Esophagus muscularis mucosa (tissue), 3 donors: Measurements from ENCODE around the gene TAGLN2.

Source experiments
- POLR2A ChIP-seq: fragments of 450-650 bp; IDR thresholded peaks from one replicate; pipeline ENCODE4 v1.6.1; 2017; ENCODE audit warnings: antibody characterized with exemption, moderate library complexity, mild to moderate bottlenecking, low read depth
- TF ChIP-seq, protein P1 (sequence below), 3 experiments: fragments of 200-600 bp in 2 of 3; fragments of 450-650 bp in 1 of 3; sonication (generic) in 2 of 3; IDR thresholded peaks; one replicate each; pipeline ENCODE4 v1.5.1; 2017 to 2019; ENCODE audit warnings: antibody characterized with exemption in 3 of 3, mild to moderate bottlenecking in 2 of 3, moderate library complexity in 1 of 3

DNA sequence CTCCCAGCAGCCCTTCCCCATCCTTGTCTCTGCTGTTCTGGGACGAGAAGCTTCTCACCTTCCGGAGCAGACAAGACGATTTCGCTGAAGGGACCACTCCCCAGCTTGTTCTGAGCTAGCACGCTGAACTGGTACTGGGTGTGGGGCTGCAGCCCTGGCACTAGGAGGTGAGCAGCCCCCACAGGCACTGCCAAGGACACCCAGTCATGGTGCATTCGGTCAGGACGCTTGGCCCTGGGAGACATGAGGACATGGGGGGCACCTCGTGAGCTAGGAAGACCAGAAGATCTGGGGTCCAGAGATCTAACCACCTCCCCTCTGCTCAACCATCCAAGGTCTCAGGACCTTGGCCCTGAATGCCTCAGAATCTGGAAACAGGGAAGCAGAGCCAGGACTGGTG lies 5.3 kb upstream of the TAGLN2 start:
- TF ChIP-seq, protein P1, sequence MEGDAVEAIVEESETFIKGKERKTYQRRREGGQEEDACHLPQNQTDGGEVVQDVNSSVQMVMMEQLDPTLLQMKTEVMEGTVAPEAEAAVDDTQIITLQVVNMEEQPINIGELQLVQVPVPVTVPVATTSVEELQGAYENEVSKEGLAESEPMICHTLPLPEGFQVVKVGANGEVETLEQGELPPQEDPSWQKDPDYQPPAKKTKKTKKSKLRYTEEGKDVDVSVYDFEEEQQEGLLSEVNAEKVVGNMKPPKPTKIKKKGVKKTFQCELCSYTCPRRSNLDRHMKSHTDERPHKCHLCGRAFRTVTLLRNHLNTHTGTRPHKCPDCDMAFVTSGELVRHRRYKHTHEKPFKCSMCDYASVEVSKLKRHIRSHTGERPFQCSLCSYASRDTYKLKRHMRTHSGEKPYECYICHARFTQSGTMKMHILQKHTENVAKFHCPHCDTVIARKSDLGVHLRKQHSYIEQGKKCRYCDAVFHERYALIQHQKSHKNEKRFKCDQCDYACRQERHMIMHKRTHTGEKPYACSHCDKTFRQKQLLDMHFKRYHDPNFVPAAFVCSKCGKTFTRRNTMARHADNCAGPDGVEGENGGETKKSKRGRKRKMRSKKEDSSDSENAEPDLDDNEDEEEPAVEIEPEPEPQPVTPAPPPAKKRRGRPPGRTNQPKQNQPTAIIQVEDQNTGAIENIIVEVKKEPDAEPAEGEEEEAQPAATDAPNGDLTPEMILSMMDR (IDR thresholded peaks at IDR 0.05): no peak
- no peak for TF ChIP-seq POLR2A
